Stimulated activated CD8-positive, alpha-beta memory T cell treated with anti-CD3 and anti-CD28 coated beads, Interleukin-4, amount 100 ng/mL, for 4 hours (primary cell): ENCODE measurements around the gene PTK6.
A peak's percentile ranks its signal among the peaks of the same experiment; 100 is the strongest.
"Not testable (repeated sequence)": the region's sequence is repeated elsewhere in the genome, so short reads cannot be mapped to it uniquely, and the experiment has no call there.

Experiments
- DNase-seq, 2 donors: peaks; one replicate each; pipeline ENCODE4 v3.0.0-alpha.2; 2020; ENCODE audit warnings: low read depth in 2 of 2, low spot score in 1 of 2

PTK6 gene

DNA sequence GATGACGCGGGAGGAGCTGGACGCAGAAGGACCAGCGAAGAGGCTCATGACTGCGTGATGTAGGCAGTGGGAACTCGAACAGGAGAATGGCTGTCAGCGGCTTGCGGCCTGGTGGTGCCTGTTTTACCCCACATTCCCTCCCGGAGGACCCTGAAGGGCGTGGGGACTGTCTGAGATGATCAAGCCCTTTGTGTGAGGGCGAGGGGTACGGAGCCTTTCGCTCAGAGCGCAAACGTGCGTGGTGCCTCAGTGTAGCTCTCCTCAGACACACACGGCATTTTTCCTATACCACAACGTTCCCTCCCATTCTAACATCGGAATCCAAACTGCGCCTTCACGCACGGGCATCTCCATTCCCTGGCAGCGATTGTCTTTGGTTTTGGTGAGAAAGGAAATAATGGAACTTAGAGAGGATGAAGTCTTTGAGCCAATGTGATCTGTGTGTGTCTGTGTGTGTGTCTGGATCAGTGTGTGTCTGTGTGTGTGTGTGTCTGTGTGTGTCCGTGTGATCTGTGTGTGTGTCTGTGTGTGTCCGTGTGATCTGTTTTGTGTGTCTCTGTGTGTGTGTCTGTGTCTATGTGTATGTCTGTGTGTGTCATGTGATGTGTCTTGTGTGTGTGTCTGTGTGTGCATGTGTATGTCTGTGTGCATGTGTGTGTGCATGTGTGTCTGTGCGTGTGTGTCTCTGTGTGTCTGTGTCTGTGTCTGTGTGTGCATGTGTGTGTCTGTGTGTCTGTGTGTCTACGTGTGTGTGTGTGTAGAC, 5.3 kb downstream of the PTK6 start:
- DNase-seq = no peak

- DNase-seq = no peak
Observed at GRCh38 chr20:63530788-63531160, 6.4 kb downstream of the PTK6 start.

- DNase-seq = no peak
Observed at GRCh38 chr20:63529861-63530787, 7.1 kb downstream of the PTK6 start.

DNA sequence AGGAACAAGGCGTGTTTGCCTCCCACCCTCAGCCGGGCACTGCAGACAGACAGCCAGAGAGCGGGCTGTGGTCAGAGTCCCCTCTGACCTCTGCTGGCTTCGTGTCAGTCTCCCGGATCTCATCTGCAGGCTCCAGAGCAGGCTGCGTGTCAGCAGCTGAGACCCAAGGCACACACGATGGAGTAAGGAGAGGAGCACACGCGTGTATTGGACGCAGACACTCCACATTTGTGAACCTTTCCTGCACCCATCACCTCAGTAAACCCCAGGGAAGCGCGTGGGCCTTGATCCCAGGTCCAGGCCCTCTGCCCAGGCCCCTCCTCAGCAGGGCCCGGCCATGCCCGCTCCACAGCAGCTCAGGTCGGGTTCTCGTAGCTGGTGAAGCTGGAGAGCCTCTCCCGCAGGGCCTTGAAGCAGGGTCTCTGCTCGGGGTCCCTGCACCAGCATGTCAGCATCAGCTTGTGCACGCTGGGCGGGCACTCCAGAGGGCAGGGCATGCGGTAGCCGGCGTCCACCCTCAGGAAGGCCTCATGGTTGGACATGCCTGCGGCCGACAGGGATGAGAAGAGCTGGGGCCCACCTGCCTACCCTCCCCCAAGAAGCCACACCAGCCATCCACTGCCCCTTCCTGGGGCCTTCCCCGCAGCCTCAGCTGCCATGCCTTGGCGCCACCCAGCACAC, 7.9 kb downstream of the PTK6 start:
- no peak for DNase-seq

DNA sequence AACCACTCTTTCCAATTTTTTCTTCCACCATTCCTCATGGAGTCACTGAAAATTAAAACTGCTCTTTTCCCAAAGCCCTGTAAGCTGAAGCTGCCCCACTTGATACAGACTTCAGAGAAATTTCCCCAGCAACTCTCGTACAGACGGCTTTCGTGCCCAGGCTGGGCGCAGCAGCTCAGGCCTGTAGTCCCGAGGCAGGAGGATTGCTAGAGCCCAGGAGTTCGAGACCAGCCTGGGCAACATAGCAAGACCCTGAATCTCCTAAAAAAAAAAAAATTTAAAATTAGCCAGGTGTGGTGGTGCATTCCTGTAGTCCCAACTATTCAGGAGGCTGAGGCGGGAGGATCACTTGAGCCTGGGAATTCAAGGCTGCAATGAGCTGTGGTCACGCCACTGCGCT, 10.0 kb downstream of the PTK6 start:
- DNase-seq = no peak

DNA sequence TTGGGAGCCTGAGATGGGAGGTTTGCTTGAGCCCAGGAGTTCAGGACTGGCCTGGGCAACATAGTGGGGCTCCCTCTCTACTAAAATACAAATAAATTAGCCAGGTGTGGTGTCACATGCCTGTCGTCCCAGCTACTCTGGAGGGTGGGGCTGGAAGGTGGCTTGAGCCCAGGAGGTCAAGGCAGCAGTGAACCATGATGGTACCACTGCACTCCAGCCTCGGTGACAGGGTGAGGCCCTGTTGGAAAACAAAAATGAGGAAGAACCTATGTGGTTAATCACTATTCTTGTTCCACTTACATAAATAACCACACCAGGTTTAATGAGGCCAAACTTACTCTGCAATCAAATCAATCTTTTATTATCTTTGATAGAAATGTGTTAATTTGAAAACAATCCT, 11.2 kb downstream of the PTK6 start:
- DNase-seq = no peak

GRCh38 chr20:63525185-63525584, 12.0 kb downstream of the PTK6 start:
- DNase-seq = no peak

DNA sequence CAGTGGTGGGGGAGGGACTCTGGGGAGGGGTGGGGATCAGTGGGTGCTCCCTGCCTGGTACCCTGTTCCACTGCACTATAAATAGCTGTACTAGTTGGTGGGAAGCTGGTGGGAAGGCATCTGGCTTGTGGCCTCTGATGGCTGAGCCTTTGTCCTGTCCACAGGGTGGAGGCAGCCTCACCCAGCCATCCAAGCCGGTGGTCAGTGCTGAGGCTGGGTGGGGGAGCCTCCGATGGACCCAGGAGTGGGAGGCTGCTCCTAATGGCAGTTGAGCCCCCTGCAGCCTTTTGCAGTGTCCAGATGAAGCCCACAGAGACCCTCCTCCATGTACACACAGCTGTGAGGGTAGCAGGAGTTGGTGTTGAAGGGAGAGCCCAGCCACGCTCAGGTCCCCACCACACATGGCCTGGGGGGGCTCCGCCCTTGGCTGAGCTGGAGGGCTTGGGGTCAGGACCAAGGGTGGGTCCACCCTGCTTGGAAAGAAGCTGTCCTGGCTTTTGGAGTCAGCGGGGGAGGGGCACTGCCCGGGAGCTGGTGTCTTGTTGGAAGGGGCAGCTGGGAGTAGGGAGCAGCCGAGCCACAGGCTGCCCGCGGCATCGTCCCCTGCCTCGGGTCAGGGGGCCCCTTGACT, 14.1 kb downstream of the PTK6 start:
- no peak for DNase-seq

GRCh38 chr20:63522091-63522868, 14.9 kb downstream of the PTK6 start:
- DNase-seq = no peak

- no peak for DNase-seq
Observed at GRCh38 chr20:63521602-63522001, 15.6 kb downstream of the PTK6 start.

- DNase-seq = peak; percentile 31 to 46
Observed at GRCh38 chr20:63520934-63521601, 16.1 kb downstream of the PTK6 start.

GRCh38 chr20:63520504-63520933, 16.7 kb downstream of the PTK6 start, which contains the start of gene PPDPF:
Gene PPDPF, plus strand, starts transcription at chr20:63520765. Its CDS starts 544 bp downstream, at chr20:63521309.
- DNase-seq = peak; percentile 69 to 70

- peak; percentile 26 to 51 for DNase-seq
Observed at GRCh38 chr20:63519668-63520503, 17.3 kb downstream of the PTK6 start.

- DNase-seq = no peak
Observed at GRCh38 chr20:63518946-63519667, 18.1 kb downstream of the PTK6 start.

DNA sequence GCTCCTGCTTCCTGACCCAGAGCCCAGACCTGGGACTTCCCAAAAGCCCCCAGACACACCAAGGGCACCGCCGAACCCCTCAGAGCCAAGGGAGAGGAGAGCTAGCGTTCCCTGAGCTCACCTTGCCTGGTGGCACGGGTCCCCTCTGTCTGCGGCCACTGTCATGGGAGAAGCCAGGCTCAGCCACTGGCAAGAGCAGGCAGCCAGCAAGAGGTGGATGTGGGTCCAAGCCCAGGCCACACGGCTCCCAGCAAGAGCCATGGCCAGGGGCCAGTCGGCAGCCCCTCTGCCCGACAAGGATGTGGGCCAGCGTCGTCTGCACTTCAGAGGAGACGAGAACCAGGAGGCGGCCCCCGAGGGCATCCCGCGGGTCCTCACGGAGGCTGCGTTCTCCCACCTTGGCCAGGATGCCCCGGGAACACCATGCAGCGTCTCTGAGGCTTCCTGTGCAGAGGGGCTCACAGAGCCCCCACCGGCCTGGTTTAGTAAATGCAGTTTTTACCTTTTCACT, 18.8 kb downstream of the PTK6 start:
- DNase-seq = no peak

DNA sequence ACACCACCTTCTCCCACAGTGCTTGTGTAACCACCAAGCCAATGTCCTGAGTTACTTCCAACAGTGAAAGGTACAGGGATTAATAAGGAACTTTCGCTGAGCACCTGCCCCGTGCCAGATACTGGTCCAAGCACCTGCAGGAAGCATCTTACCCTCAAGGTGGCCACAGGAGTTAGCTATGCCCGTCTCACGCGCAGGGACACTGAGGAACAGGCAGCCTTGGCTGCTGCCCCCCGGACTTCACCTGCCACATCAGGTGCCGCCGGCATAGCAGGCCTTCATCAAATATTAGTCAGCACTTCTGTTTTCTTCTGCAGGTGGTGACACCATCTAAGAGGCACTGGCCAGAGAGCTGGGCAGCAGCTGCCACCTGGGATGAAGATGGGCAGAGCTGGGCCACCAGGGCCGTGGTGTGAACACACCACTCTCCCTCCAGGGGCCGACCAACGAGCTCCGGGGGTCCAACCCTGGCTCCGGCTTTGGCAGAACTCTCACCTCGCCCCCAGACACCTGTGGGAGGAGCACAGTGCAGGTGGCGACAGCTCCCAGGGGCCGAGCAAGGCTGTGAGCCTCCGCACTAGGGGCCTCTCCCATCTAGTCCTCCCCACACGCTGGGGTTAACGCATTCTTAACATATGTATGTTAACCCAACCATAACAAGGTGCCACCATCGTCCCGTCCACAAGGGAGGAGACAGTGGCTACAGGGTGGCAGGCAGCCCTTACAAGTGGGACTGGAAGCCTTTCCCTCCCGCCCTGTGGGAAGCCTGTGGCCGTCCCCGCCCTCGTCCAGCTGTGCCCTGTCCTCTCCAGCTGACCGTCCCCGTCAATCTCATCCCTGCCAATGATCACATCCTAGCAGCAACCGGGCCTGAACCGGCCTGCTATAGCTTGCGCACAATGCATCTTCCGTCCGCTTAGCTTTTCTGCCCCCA, 19.5 kb downstream of the PTK6 start:
- no peak for DNase-seq

DNA sequence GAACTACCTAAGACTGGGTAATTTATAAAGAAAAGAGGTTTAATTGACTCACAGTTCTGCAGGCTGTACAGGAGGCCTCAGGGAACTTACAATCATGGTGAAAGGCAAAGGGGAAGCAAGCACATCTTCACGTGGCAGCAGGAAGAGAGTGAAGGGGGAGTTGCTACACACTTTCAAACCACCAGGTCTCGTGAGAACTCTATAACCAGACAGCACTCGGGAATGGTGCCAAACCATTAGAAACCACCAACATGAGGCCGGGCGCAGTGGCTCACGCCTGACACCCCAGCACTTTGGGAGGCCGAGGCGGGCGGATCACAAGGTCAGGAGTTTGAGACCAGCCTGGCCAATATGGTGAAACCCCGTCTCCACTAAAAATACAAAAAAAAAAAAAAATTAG, 22.7 kb downstream of the PTK6 start:
- not testable (repeated sequence) for DNase-seq
